GM21619 (cell line): ENCODE data around the gene TSPAN9.

ENCODE experiments used
- ATAC-seq: cut with Tn5 transposase; IDR thresholded peaks from one replicate; pipeline ENCODE4 v1.9.1; 2021; ENCODE audit not compliant: unreplicated experiment

The TSPAN9 gene

GRCh38 chr12:3220382-3221321, 143.5 kb downstream of the TSPAN9 start:
- ATAC-seq: no peak

- ATAC-seq: no peak
Observed at GRCh38 chr12:3222306-3222705, 145.1 kb downstream of the TSPAN9 start.

- no peak for ATAC-seq
Observed at GRCh38 chr12:3222979-3223378, 145.8 kb downstream of the TSPAN9 start.

- ATAC-seq: no peak
Observed at GRCh38 chr12:3223601-3224529, 146.7 kb downstream of the TSPAN9 start.

GRCh38 chr12:3224530-3224903, 147.3 kb downstream of the TSPAN9 start:
- ATAC-seq: no peak

GRCh38 chr12:3225154-3225795, 148.1 kb downstream of the TSPAN9 start:
- no peak for ATAC-seq

- ATAC-seq: no peak
Observed at GRCh38 chr12:3225796-3226180, 148.6 kb downstream of the TSPAN9 start.

- ATAC-seq: no peak
Observed at GRCh38 chr12:3226264-3226663, 149.1 kb downstream of the TSPAN9 start.

GRCh38 chr12:3227076-3227975, 150.1 kb downstream of the TSPAN9 start:
- ATAC-seq: no peak

- no peak for ATAC-seq
Observed at GRCh38 chr12:3228552-3228951, 151.4 kb downstream of the TSPAN9 start.

- ATAC-seq: no peak
Observed at GRCh38 chr12:3229577-3229976, 152.4 kb downstream of the TSPAN9 start.

- ATAC-seq: no peak
Observed at GRCh38 chr12:3230758-3231375, 153.7 kb downstream of the TSPAN9 start.

GRCh38 chr12:3231399-3231876, 154.3 kb downstream of the TSPAN9 start:
- no peak for ATAC-seq

- ATAC-seq: no peak
Observed at GRCh38 chr12:3233797-3234196, 156.6 kb downstream of the TSPAN9 start.

GRCh38 chr12:3236345-3237187, 159.4 kb downstream of the TSPAN9 start:
- ATAC-seq: no peak

GRCh38 chr12:3238196-3238595, 161.0 kb downstream of the TSPAN9 start:
- ATAC-seq: no peak

- ATAC-seq: no peak
Observed at GRCh38 chr12:3241621-3242020, 164.4 kb downstream of the TSPAN9 start.

- ATAC-seq: no peak
Observed at GRCh38 chr12:3242199-3242863, 165.2 kb downstream of the TSPAN9 start.
